HepG2 (cell line): ENCODE data around the gene FANCL. TPM values are rescaled to one million over a fixed set of nuclear protein-coding genes. Genes with fewer than 3 reads are reported as not detected.

Source experiments
- AKAP8 ChIP-seq: sonication (generic); formaldehyde crosslinking; IDR thresholded peaks from 2 replicates; pipeline ENCODE4 v1.5.1; 2020; ENCODE audit warnings: mild to moderate bottlenecking, missing genetic modification reagents
- DZIP1 ChIP-seq: sonication (generic); formaldehyde crosslinking; IDR thresholded peaks from 2 replicates; pipeline ENCODE4 v1.5.0; 2020; ENCODE audit warnings: mild to moderate bottlenecking, missing genetic modification reagents
- EP300 ChIP-seq, 3 experiments: sonication (generic) in 1 of 3; formaldehyde crosslinking in 1 of 3; IDR thresholded peaks; 2 replicates each; pipeline versions ENCODE4 v1.5.1 to v1.6.1; 2011 to 2020; ENCODE audit warnings: low read depth in 2 of 3, low read length in 2 of 3, borderline replicate concordance in 1 of 3, improper control_type of control experiment in 1 of 3, mild to moderate bottlenecking in 1 of 3, missing genetic modification reagents in 1 of 3, moderate library complexity in 1 of 3
- KAT7 ChIP-seq: IDR thresholded peaks from 2 replicates; pipeline ENCODE4 v1.6.1; 2018; ENCODE audit warnings: borderline replicate concordance, missing compliant biosample characterization
- KLF9 ChIP-seq: IDR thresholded peaks from 2 replicates; pipeline ENCODE4 v1.6.1; 2016; ENCODE audit warnings: low read depth
- NR2F1 ChIP-seq, 2 experiments: fragments of 450-650 bp in 1 of 2; formaldehyde crosslinking in 1 of 2; IDR thresholded peaks; 2 replicates each; pipeline versions ENCODE4 v1.5.0 to v1.6.1; 2016 to 2020; ENCODE audit warnings: mild to moderate bottlenecking in 1 of 2, missing compliant biosample characterization in 1 of 2, missing genetic modification reagents in 1 of 2, moderate library complexity in 1 of 2
- NR3C1 ChIP-seq: sonication (generic); formaldehyde crosslinking; IDR thresholded peaks from 2 replicates; pipeline ENCODE4 v1.4.0; 2020; ENCODE audit warnings: missing genetic modification reagents
- PBX3 ChIP-seq: sonication (generic); formaldehyde crosslinking; IDR thresholded peaks from 2 replicates; pipeline ENCODE4 v1.8.1; 2023; ENCODE audit warnings: missing genetic modification reagents, inconsistent platforms, borderline replicate concordance
- RXRA ChIP-seq: sonication (generic); formaldehyde crosslinking; IDR thresholded peaks from 2 replicates; pipeline ENCODE4 v1.5.1; 2020; ENCODE audit warnings: missing genetic modification reagents
- SIX4 ChIP-seq: sonication (generic); formaldehyde crosslinking; IDR thresholded peaks from 2 replicates; pipeline ENCODE4 v1.4.0; 2020; ENCODE audit warnings: missing genetic modification reagents
- SNAPC4 ChIP-seq: sonication (generic); formaldehyde crosslinking; IDR thresholded peaks from 2 replicates; pipeline ENCODE4 v1.4.0; 2020; ENCODE audit warnings: mild to moderate bottlenecking, missing genetic modification reagents
- SOX5 ChIP-seq: IDR thresholded peaks from 2 replicates; pipeline ENCODE4 v1.6.1; 2016; ENCODE audit warnings: borderline replicate concordance
- SP5 ChIP-seq: IDR thresholded peaks from 2 replicates; pipeline ENCODE4 v1.6.1; 2016; ENCODE audit warnings: low read depth, borderline replicate concordance
- SYNCRIP ChIP-seq: fragments of 200-400 bp; formaldehyde crosslinking; IDR thresholded peaks from 2 replicates; pipeline ENCODE4 v1.6.1; 2018; ENCODE audit warnings: mild to moderate bottlenecking, low read depth, low read length; ENCODE audit not compliant: insufficient read depth
- TBX3 ChIP-seq: fragments of 450-650 bp; IDR thresholded peaks from 2 replicates; pipeline ENCODE4 v1.6.1; 2017; ENCODE audit warnings: antibody characterized with exemption, mild to moderate bottlenecking, inconsistent platforms, borderline replicate concordance
- XRCC5 ChIP-seq: fragments of 200-400 bp; formaldehyde crosslinking; optimal IDR thresholded peaks from 2 replicates; pipeline ENCODE3; 2017; ENCODE audit warnings: mild to moderate bottlenecking, low read length
- ZNF607 ChIP-seq: sonication (generic); formaldehyde crosslinking; IDR thresholded peaks from 2 replicates; pipeline ENCODE4 v1.5.1; 2020; ENCODE audit warnings: missing genetic modification reagents, mild to moderate bottlenecking, borderline replicate concordance
- polyA plus RNA-seq, 8 experiments: library from polyadenylated mRNA; depleted of rRNA in 3 of 8; stranded (reverse) in 7 of 8; unstranded in 1 of 8; fragments of >200 nt; fragmentation: Illumina TruSeq in 4 of 8; extraction: Trizol in 4 of 8; gene quantifications; 2 replicates each; pipeline versions ENCODE4 v1.2.1 to v1.2.3, GENCODE V29; 2011 to 2016; ENCODE audit warnings: low read depth in 4 of 8, missing spikeins in 1 of 8, mixed read lengths in 1 of 8; ENCODE audit not compliant: insufficient read depth in 1 of 8
- total RNA-seq, 5 experiments: library from RNA; depleted of rRNA; stranded (reverse); fragments of >200 nt; fragmentation: Illumina TruSeq; extraction: Trizol; gene quantifications; 2 replicates each; pipeline ENCODE4 v1.2.3, GENCODE V29; 2016; ENCODE audit warnings: low read depth in 1 of 5
- TF ChIP-seq, protein P1 (sequence below): sonication (generic); formaldehyde crosslinking; IDR thresholded peaks from 2 replicates; pipeline ENCODE4 v1.5.0; 2020; ENCODE audit warnings: mild to moderate bottlenecking, low read depth, missing genetic modification reagents, borderline replicate concordance
- TF ChIP-seq, protein P2 (sequence below): sonication (generic); formaldehyde crosslinking; IDR thresholded peaks from 2 replicates; pipeline ENCODE4 v1.8.0; 2022; ENCODE audit warnings: mild to moderate bottlenecking, missing genetic modification reagents

The FANCL gene
- total and polyA plus RNA-seq, 2 of the 13 experiments (the other 11 are each of a cell fraction or from before 2014, with no cell fraction given) = 40.7 to 66.8 TPM

DNA sequence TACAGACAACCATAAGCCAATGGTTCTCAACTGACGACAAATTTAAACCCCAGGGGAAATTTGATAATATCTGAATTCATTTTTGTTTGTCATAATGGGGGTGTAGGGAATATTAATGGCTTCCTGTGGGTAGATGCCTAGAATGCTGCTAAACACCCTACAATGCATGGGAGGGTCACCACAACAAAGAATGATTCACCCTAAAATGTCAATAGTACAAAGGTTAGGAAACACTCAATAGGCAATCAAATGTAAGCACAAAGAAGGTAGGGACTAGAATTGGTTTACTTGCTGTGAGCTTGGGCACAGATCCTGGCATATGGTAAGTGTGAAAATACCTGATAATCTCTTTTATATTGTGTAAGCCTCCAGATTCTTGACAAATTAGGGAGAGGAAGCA, 20.1 kb upstream of the FANCL start (continued):
- no peak for TF ChIP-seq SNAPC4 (CRISPR knock-in tag)
- TF ChIP-seq KAT7 (CRISPR knock-in tag) = no peak
- TF ChIP-seq EP300 (IDR thresholded peaks at IDR 0.05; ENCODE audit: low read depth in 2 of 2, low read length in 2 of 2) = peak in 1 of 2 experiments; percentile 63; a peak in 1 of 4 replicates
- no peak for TF ChIP-seq EP300 (CRISPR knock-in tag; IDR thresholded peaks at IDR 0.05; ENCODE audit: borderline replicate concordance)
- no peak for TF ChIP-seq AKAP8 (CRISPR knock-in tag)
- TF ChIP-seq SYNCRIP = no peak
- no peak for TF ChIP-seq PBX3 (CRISPR knock-in tag)
- TF ChIP-seq SOX5 = peak; percentile 96
- no peak for TF ChIP-seq SP5 (CRISPR knock-in tag)
- TF ChIP-seq XRCC5 = no peak
- no peak for TF ChIP-seq RXRA (CRISPR knock-in tag)
- no peak for TF ChIP-seq SIX4 (CRISPR knock-in tag)
- TF ChIP-seq, protein P1, sequence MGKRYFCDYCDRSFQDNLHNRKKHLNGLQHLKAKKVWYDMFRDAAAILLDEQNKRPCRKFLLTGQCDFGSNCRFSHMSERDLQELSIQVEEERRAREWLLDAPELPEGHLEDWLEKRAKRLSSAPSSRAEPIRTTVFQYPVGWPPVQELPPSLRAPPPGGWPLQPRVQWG = no peak
- TF ChIP-seq, protein P2, sequence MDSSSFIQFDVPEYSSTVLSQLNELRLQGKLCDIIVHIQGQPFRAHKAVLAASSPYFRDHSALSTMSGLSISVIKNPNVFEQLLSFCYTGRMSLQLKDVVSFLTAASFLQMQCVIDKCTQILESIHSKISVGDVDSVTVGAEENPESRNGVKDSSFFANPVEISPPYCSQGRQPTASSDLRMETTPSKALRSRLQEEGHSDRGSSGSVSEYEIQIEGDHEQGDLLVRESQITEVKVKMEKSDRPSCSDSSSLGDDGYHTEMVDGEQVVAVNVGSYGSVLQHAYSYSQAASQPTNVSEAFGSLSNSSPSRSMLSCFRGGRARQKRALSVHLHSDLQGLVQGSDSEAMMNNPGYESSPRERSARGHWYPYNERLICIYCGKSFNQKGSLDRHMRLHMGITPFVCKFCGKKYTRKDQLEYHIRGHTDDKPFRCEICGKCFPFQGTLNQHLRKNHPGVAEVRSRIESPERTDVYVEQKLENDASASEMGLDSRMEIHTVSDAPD = no peak
- peak in 1 of 2 experiments; percentile 69; a peak in 1 of 4 replicates for TF ChIP-seq NR2F1 (CRISPR knock-in tag; IDR thresholded peaks at IDR 0.05)
- TF ChIP-seq KLF9 = no peak
- TF ChIP-seq TBX3 = peak; percentile 69; the same call in 1 of the 2 replicates
- TF ChIP-seq NR3C1 = no peak
- no peak for TF ChIP-seq DZIP1 (CRISPR knock-in tag)
- TF ChIP-seq ZNF607 (CRISPR knock-in tag) = no peak
